ENCODE results near the gene COPE. TPM values are rescaled to one million over a fixed set of nuclear protein-coding genes. Genes with fewer than 3 reads are reported as not detected.

The COPE gene
- total and polyA plus RNA-seq, 4 donors = 94.1 to 365 (median 275) TPM

DNA sequence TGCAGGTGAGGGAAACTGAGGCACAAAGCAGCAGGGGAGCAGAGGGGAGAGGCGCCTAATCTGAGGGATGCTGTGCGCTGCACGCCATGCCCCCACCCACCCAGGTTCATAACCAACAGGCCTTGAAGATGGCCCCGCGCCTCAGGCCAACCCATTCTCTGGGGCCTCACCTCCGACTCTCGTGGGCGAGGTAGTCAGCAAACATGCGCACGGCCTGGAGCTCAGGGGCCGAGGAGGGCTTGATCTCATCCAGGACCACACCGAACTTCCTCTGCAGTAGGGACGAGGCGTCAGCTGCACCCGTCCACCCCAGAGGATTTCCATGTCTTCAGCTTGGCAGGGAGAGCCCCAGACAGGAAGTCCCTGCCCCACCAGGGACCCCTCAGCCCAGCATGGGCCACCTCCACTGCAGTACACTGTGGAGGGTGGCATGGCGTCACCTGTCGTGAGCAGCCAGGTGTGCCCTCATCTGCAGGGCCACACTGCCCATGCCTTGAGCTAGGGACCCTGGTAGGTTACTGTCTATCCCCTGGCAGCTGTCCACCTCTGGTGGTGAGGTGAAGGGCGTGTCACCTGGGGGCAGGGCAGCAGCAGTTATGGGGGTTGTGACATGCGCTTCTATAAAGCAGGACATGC, 8.3 kb downstream of the COPE start:
- TF ChIP-seq, protein P1, sequence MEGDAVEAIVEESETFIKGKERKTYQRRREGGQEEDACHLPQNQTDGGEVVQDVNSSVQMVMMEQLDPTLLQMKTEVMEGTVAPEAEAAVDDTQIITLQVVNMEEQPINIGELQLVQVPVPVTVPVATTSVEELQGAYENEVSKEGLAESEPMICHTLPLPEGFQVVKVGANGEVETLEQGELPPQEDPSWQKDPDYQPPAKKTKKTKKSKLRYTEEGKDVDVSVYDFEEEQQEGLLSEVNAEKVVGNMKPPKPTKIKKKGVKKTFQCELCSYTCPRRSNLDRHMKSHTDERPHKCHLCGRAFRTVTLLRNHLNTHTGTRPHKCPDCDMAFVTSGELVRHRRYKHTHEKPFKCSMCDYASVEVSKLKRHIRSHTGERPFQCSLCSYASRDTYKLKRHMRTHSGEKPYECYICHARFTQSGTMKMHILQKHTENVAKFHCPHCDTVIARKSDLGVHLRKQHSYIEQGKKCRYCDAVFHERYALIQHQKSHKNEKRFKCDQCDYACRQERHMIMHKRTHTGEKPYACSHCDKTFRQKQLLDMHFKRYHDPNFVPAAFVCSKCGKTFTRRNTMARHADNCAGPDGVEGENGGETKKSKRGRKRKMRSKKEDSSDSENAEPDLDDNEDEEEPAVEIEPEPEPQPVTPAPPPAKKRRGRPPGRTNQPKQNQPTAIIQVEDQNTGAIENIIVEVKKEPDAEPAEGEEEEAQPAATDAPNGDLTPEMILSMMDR (IDR thresholded peaks at IDR 0.05; ENCODE audit: control extremely low read depth, extremely low read depth) = no peak
- 95 to 96% methylated on average over 19 of the region's 19 CpGs for WGBS, 2 donors
- H3K36me3 ChIP-seq (ENCODE audit: control insufficient read depth in 4 of 4, insufficient read depth in 4 of 4, low read length in 4 of 4) = peaks cover 0 to 58% (median 20%) of the 10 kb centered on the region in 4 donors

DNA sequence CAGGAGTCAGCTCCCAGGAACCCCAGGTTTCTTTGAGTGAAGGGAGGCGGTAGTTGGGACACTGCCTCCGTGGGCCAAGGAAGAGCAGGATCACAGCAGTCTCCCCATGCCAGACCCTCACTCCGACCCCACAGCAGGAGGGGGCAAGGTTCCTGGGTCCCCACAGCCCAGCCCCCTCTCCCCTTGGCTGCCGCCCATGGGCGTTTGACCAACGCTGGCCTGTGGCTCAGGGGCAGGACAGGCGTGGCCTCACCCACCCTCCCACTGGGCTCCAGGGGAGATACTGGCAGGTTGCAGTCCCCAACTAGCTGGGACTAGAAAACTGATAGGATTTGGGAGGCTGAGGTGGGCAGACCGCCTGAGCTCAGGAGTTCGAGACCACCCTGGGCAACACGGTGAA, 9.2 kb downstream of the COPE start:
- Histone ChIP-seq H3K36me3 (ENCODE audit: control insufficient read depth in 4 of 4, insufficient read depth in 4 of 4, low read length in 4 of 4) (peaks cover 0 to 59% (median 19%) of the 10 kb centered on the region in 4 donors), H3K4me1 (ENCODE audit: control insufficient read depth in 5 of 5, insufficient read depth in 5 of 5, low read length in 5 of 5) (no peaks in the 10 kb centered on the region), H3K27ac (ENCODE audit: low read depth in 1 of 2, low read length in 1 of 2) (no peak overlapping the region), H3K27me3 (ENCODE audit: control insufficient read depth in 3 of 3, insufficient read depth in 3 of 3, low read length in 2 of 3) (no peaks in the 10 kb centered on the region), H3K4me3 (no peak overlapping the region), H3K9ac (ENCODE audit: insufficient read depth in 1 of 2, low read length in 2 of 2) (no peak overlapping the region), H3K9me3 (ENCODE audit: control insufficient read depth in 4 of 4, insufficient read depth in 3 of 4, low read length in 3 of 4) (no peaks in the 10 kb centered on the region)
- no peak for ATAC-seq (ENCODE audit: insufficient read depth, low FRiP score)
- WGBS, 2 donors = 88 to 94% methylated on average over 10 of the region's 10 CpGs
- DNase-seq = no peak
- TF ChIP-seq, protein P1 (IDR thresholded peaks at IDR 0.05; ENCODE audit: control extremely low read depth, extremely low read depth) = no peak

More for the DNA sequence above, 8.3 kb downstream of the COPE start:
- ATAC-seq (ENCODE audit: insufficient read depth, low FRiP score) = no peak
- H3K9ac ChIP-seq (ENCODE audit: insufficient read depth in 1 of 2, low read length in 2 of 2) = no peak overlapping the region
- DNase-seq = no peak
- no peak overlapping the region for H3K27ac ChIP-seq (ENCODE audit: low read depth in 1 of 2, low read length in 1 of 2)
- H3K4me1 ChIP-seq (ENCODE audit: control insufficient read depth in 5 of 5, insufficient read depth in 5 of 5, low read length in 5 of 5) = no peaks in the 10 kb centered on the region
- no peak overlapping the region for H3K4me3 ChIP-seq
- H3K9me3 ChIP-seq (ENCODE audit: control insufficient read depth in 4 of 4, insufficient read depth in 3 of 4, low read length in 3 of 4) = no peaks in the 10 kb centered on the region
- no peaks in the 10 kb centered on the region for H3K27me3 ChIP-seq (ENCODE audit: control insufficient read depth in 3 of 3, insufficient read depth in 3 of 3, low read length in 2 of 3)

DNA sequence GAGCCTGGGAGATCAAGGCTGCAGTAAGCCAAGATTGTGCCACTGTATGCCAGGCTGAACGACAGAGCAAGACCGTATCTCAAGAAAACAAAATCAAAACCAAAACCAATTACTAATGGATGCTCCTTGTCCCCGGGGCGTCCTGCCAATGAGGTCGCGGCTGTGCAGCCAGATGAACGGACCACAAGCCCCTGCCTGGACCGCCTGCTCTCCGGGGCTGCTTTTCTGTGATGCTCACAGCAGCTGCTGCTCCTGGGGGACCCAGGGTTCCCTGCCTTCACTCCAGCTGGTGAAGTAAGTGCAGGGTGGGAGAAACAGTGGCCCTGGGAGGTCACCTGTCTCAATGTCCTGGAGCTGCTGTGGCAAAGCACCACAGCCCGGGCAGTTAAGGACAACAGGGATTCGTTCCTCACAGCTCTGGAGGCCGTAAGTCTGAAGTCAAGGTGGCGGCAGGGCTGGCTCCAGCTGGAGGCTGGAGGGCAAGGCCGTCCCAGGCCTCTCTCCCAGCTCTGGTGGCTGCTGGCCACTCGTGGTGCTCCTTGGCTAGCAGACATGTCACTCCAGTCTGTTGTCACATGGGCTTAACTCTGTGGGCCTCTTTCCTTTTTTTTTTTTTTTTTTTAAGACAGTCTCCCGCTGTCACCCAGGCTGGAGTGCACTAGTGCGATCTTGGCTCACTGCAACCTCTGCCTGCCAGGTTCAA, 10.1 kb downstream of the COPE start:
- WGBS, 2 donors = 92 to 96% methylated on average over 17 of the region's 17 CpGs
- H3K9me3 ChIP-seq (ENCODE audit: control insufficient read depth in 4 of 4, insufficient read depth in 3 of 4, low read length in 3 of 4) = no peaks in the 10 kb centered on the region
- H3K27me3 ChIP-seq (ENCODE audit: control insufficient read depth in 3 of 3, insufficient read depth in 3 of 3, low read length in 2 of 3) = no peaks in the 10 kb centered on the region
- H3K9ac ChIP-seq (ENCODE audit: insufficient read depth in 1 of 2, low read length in 2 of 2) = no peak overlapping the region
- H3K36me3 ChIP-seq (ENCODE audit: control insufficient read depth in 4 of 4, insufficient read depth in 4 of 4, low read length in 4 of 4) = peaks cover 0 to 68% (median 21%) of the 10 kb centered on the region in 4 donors
- no peak overlapping the region for H3K4me3 ChIP-seq
- no peak overlapping the region for H3K27ac ChIP-seq (ENCODE audit: low read depth in 1 of 2, low read length in 1 of 2)
- H3K4me1 ChIP-seq (ENCODE audit: control insufficient read depth in 5 of 5, insufficient read depth in 5 of 5, low read length in 5 of 5) = no peaks in the 10 kb centered on the region
- no peak for DNase-seq
- no peak for ATAC-seq (ENCODE audit: insufficient read depth, low FRiP score)
- TF ChIP-seq, protein P1 (IDR thresholded peaks at IDR 0.05; ENCODE audit: control extremely low read depth, extremely low read depth) = no peak
